Fibroblast of lung (primary cell): ENCODE measurements around the gene RGS2. TPM values are rescaled to one million over a fixed set of nuclear protein-coding genes. Genes with fewer than 3 reads are reported as not detected.

ENCODE experiments used
- DNase-seq, 2 donors: peaks; one replicate each; pipeline versions ENCODE4 v3.0.0 to v3.0.0-alpha.2; 2010; ENCODE audit warnings: low read depth in 2 of 2
- H2AFZ ChIP-seq: 2 replicates; pipeline ENCODE4 v1.5.1; 2012; ENCODE audit warnings: low read length, control low read depth, inconsistent platforms
- H3K27ac ChIP-seq: 2 replicates; pipeline ENCODE4 v1.5.1; 2011; ENCODE audit warnings: low read length, control low read depth; ENCODE audit not compliant: insufficient read depth
- H3K27me3 ChIP-seq: 2 replicates; pipeline ENCODE4 v1.5.1; 2011; ENCODE audit warnings: mild to moderate bottlenecking, low read length; ENCODE audit not compliant: control insufficient read depth, insufficient read depth
- H3K36me3 ChIP-seq: 2 replicates; pipeline ENCODE4 v1.5.1; 2011; ENCODE audit warnings: low read length; ENCODE audit not compliant: control insufficient read depth, insufficient read depth
- H3K4me1 ChIP-seq: 2 replicates; pipeline ENCODE4 v1.5.1; 2011; ENCODE audit warnings: low read length; ENCODE audit not compliant: control insufficient read depth, insufficient read depth; ENCODE audit errors: extremely low read depth
- H3K4me2 ChIP-seq: 2 replicates; pipeline ENCODE4 v1.5.1; 2011; ENCODE audit warnings: low read length, control low read depth; ENCODE audit not compliant: insufficient read depth; ENCODE audit errors: extremely low read depth
- H3K4me3 ChIP-seq, 4 experiments: fragments of 200-600 bp in 1 of 4; sonication (generic) in 1 of 4; replicated peaks in 1 of 4; 2 replicates each; pipeline ENCODE4 v1.5.1; 2011 to 2016; ENCODE audit warnings: low read length in 4 of 4, low read depth in 3 of 4, mild to moderate bottlenecking in 3 of 4, control low read depth in 2 of 4, inconsistent platforms in 1 of 4, mixed read lengths in 1 of 4; ENCODE audit not compliant: insufficient read depth in 1 of 4; ENCODE audit errors: control extremely low read depth in 1 of 4
- H3K79me2 ChIP-seq: 2 replicates; pipeline ENCODE4 v1.5.1; 2012; ENCODE audit warnings: mild to moderate bottlenecking, low read length, inconsistent platforms; ENCODE audit not compliant: control insufficient read depth, insufficient read depth
- H3K9ac ChIP-seq: 2 replicates; pipeline ENCODE4 v1.5.1; 2011; ENCODE audit warnings: mild to moderate bottlenecking, low read length, control low read depth; ENCODE audit not compliant: insufficient read depth
- H3K9me3 ChIP-seq: 2 replicates; pipeline ENCODE4 v1.5.1; 2012; ENCODE audit warnings: low read depth, low read length; ENCODE audit not compliant: control insufficient read depth, insufficient read depth
- H4K20me1 ChIP-seq: 2 replicates; pipeline ENCODE4 v1.5.1; 2011; ENCODE audit warnings: low read length; ENCODE audit not compliant: control insufficient read depth, insufficient read depth; ENCODE audit errors: extremely low read depth
- EZH2 ChIP-seq: IDR thresholded peaks from 2 replicates; pipeline ENCODE4 v1.5.1; 2012; ENCODE audit warnings: low read length, control low read depth, mild to moderate bottlenecking; ENCODE audit errors: missing control alignments
- polyA plus RNA-seq, 2 donors: library from polyadenylated mRNA; depleted of rRNA in 1 of 2; stranded (reverse) in 1 of 2; unstranded in 1 of 2; fragments of >200 nt; gene quantifications; 2 replicates each; pipeline ENCODE4 v1.2.1, GENCODE V29; 2011 to 2012; ENCODE audit warnings: missing spikeins in 1 of 2
- total RNA-seq: library from RNA; depleted of rRNA; stranded (reverse); fragments of >200 nt; gene quantifications from 2 replicates; pipeline ENCODE4 v1.2.1, GENCODE V29; 2014
- TF ChIP-seq, protein P1 (sequence below), 2 donors: IDR thresholded peaks in 1 of 2; conservative IDR thresholded peaks in 1 of 2; 1 replicate in 1 of 2; 2 replicates in 1 of 2; pipeline ENCODE4 v1.5.1; 2011 to 2012; ENCODE audit warnings: low read length in 2 of 2, control low read depth in 1 of 2, inconsistent platforms in 1 of 2, low read depth in 1 of 2, mild to moderate bottlenecking in 1 of 2

The RGS2 gene
- total and polyA plus RNA-seq, 2 donors (not counting 1 experiment from before 2014, with no cell fraction given): 31.7 to 43.9 TPM

DNA sequence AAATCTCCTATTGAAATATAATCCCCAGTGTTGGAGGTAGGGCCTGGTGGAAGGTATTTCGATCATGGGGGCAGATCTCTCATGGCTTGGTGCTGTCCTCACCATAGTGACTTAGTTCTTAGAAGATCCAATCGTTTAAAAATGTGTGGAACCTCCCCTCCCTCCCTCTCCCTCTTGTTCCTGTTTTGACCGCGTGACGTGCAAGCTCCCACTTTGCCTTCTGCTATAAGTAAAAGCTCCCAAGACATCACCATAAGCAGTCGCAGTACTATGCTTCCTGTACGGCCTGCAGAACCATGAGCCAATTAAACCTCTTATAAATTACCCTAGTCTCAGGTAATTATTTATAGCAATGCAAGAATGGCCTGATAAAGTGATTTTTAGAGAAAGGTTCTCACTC, 10.9 kb upstream of the RGS2 start:
- no peak overlapping the region for H2AFZ ChIP-seq
- no peak overlapping the region for H3K4me3 ChIP-seq
- H3K4me2 ChIP-seq: no peak overlapping the region
- no peaks in the 10 kb centered on the region for H4K20me1 ChIP-seq
- H3K27me3 ChIP-seq: no peaks in the 10 kb centered on the region
- TF ChIP-seq EZH2: no peak
- TF ChIP-seq, protein P1, sequence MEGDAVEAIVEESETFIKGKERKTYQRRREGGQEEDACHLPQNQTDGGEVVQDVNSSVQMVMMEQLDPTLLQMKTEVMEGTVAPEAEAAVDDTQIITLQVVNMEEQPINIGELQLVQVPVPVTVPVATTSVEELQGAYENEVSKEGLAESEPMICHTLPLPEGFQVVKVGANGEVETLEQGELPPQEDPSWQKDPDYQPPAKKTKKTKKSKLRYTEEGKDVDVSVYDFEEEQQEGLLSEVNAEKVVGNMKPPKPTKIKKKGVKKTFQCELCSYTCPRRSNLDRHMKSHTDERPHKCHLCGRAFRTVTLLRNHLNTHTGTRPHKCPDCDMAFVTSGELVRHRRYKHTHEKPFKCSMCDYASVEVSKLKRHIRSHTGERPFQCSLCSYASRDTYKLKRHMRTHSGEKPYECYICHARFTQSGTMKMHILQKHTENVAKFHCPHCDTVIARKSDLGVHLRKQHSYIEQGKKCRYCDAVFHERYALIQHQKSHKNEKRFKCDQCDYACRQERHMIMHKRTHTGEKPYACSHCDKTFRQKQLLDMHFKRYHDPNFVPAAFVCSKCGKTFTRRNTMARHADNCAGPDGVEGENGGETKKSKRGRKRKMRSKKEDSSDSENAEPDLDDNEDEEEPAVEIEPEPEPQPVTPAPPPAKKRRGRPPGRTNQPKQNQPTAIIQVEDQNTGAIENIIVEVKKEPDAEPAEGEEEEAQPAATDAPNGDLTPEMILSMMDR (conservative IDR thresholded peaks at IDR 0.05 in 1 of 2, IDR thresholded peaks at IDR 0.05 in 1 of 2; ENCODE audit: low read depth in 1 of 2, low read length in 2 of 2): no peak
- DNase-seq: no peak
- no peaks in the 10 kb centered on the region for H3K9me3 ChIP-seq
- no peaks in the 10 kb centered on the region for H3K4me1 ChIP-seq
- no peaks in the 10 kb centered on the region for H3K36me3 ChIP-seq
- H3K27ac ChIP-seq: no peak overlapping the region
- H3K9ac ChIP-seq: no peak overlapping the region
- H3K79me2 ChIP-seq: no peaks in the 10 kb centered on the region

DNA sequence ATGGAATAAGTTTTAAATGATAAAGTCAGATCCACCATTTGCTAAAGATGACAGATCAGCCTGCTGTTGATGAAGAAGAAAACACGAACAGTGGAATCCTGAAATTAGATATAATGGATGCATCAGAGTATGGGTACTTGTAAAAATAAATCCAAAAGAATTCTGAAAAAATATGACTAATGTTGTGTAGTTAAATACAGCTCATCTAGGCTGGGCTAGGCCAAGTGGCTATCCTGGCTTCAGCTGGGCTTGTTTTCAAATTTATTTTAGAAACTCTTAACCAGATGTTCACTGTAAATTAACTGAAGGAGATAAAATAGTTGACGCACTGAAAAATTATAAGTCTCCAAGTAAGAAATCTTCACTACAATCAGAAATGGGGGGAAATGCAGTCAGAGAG, 7.4 kb upstream of the RGS2 start:
- TF ChIP-seq, protein P1 (conservative IDR thresholded peaks at IDR 0.05 in 1 of 2, IDR thresholded peaks at IDR 0.05 in 1 of 2; ENCODE audit: low read depth in 1 of 2, low read length in 2 of 2): no peak
- no peak for TF ChIP-seq EZH2
- no peak overlapping the region for H2AFZ ChIP-seq
- DNase-seq: peak in 1 of 2 donors; percentile 6
- H3K9me3 ChIP-seq: no peaks in the 10 kb centered on the region
- H3K4me2 ChIP-seq: no peak overlapping the region
- no peaks in the 10 kb centered on the region for H4K20me1 ChIP-seq
- H3K4me3 ChIP-seq: no peak overlapping the region
- H3K4me1 ChIP-seq: no peaks in the 10 kb centered on the region
- no peak overlapping the region for H3K27ac ChIP-seq
- no peaks in the 10 kb centered on the region for H3K27me3 ChIP-seq
- H3K79me2 ChIP-seq: no peaks in the 10 kb centered on the region
- H3K9ac ChIP-seq: no peak overlapping the region
- no peaks in the 10 kb centered on the region for H3K36me3 ChIP-seq

- H3K4me1 ChIP-seq: no peaks in the 10 kb centered on the region
- no peak for DNase-seq
- no peaks in the 10 kb centered on the region for H3K9me3 ChIP-seq
- no peak overlapping the region for H3K9ac ChIP-seq
- no peak for TF ChIP-seq EZH2
- TF ChIP-seq, protein P1 (conservative IDR thresholded peaks at IDR 0.05 in 1 of 2, IDR thresholded peaks at IDR 0.05 in 1 of 2; ENCODE audit: low read depth in 1 of 2, low read length in 2 of 2): no peak
- H3K79me2 ChIP-seq: no peaks in the 10 kb centered on the region
- H4K20me1 ChIP-seq: no peaks in the 10 kb centered on the region
- no peak overlapping the region for H3K4me2 ChIP-seq
- H2AFZ ChIP-seq: no peak overlapping the region
- H3K27me3 ChIP-seq: no peaks in the 10 kb centered on the region
- no peaks in the 10 kb centered on the region for H3K36me3 ChIP-seq
- no peak overlapping the region for H3K4me3 ChIP-seq
- no peak overlapping the region for H3K27ac ChIP-seq
These were observed 6.4 kb upstream of the RGS2 start for GRCh38 chr1:192802406-192802805.
